ENCODE data around the gene LHX6.
A peak's percentile ranks its signal among the peaks of the same experiment; 100 is the strongest.

LHX6 gene

DNA sequence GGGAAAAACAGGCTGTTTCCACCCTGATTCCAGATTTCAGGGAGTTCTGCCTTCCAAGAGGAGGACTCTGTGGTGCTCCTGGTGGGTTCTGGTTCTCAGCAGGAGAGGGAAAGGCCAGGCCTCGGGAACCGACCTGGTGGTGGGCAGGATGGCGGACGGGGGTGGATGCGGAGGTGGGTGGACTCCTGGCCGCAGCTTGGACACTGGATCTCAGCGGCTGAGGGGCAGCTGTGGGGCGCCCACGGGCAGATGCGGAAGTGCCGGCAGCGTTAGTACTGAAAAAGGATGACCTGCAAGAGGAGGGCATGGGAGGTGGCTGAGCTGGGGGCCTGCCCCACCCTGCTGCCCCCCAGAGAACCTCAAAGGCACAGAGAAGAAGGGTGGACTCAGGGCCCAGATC is 24.3 kb downstream of the LHX6 start:
- Mint-ChIP-seq H3K27me3 (ENCODE audit: low read depth) (peaks cover 53% of the 10 kb centered on the region), H3K4me1 (peaks cover 43% of the 10 kb centered on the region), H3K36me3 (ENCODE audit: low read depth) (no peaks in the 10 kb centered on the region), H3K9me3 (no peaks in the 10 kb centered on the region), H3K4me3 (no peak overlapping the region), H3K27ac (peak overlapping the region; percentile 64 to 92 (median 72))
- TF ChIP-seq, protein P1, sequence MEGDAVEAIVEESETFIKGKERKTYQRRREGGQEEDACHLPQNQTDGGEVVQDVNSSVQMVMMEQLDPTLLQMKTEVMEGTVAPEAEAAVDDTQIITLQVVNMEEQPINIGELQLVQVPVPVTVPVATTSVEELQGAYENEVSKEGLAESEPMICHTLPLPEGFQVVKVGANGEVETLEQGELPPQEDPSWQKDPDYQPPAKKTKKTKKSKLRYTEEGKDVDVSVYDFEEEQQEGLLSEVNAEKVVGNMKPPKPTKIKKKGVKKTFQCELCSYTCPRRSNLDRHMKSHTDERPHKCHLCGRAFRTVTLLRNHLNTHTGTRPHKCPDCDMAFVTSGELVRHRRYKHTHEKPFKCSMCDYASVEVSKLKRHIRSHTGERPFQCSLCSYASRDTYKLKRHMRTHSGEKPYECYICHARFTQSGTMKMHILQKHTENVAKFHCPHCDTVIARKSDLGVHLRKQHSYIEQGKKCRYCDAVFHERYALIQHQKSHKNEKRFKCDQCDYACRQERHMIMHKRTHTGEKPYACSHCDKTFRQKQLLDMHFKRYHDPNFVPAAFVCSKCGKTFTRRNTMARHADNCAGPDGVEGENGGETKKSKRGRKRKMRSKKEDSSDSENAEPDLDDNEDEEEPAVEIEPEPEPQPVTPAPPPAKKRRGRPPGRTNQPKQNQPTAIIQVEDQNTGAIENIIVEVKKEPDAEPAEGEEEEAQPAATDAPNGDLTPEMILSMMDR (IDR thresholded peaks at IDR 0.05; ENCODE audit: unreplicated experiment in 3 of 3) = no peak

DNA sequence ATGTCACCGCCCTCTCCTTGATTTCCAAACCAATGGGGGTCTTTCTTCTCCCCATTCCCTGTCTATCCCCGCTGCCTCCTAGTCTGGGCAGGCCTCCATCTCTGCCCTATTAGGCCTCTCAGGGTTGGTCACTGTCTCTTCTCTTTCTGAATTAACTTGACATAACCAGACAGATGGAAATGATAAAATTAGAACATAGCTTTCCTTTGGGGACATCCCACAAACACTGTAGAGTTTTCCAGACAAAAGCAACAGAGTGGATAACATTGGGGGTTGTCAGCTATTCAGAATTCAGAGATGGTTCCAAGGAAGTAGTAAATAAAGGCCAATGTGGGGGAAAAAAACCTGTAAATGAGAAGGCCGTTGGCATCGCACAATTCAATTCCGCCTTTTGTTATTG is 24.7 kb downstream of the LHX6 start:
- Mint-ChIP-seq H3K4me1 (peaks cover 46% of the 10 kb centered on the region), H3K36me3 (ENCODE audit: low read depth) (no peaks in the 10 kb centered on the region), H3K27ac (peak overlapping the region; percentile 64 to 92 (median 72)), H3K27me3 (ENCODE audit: low read depth) (peaks cover 48% of the 10 kb centered on the region), H3K9me3 (no peaks in the 10 kb centered on the region), H3K4me3 (peak overlapping the region in 1 of 3 experiments; percentile 57)
- TF ChIP-seq, protein P1 (IDR thresholded peaks at IDR 0.05; ENCODE audit: unreplicated experiment in 3 of 3) = no peak

DNA sequence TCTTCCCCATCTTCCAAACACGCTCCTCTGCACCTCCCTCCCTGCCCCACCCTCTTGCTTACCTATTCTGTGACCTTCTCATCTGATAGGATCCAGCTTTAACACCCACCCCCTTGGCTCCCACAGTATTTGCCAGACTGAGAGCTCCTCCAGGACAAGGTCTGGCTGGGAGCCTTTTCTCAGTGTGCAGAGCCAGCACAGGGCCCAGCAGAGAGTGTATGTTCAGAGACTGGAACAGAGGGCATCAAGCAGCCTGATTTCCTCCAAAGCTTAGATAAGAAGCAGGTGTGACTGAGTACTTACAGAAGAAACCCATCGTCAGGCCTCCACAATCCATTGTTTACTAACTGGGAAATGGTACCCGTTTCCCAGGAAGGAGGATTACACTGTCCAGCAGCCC is 26.6 kb downstream of the LHX6 start:
- no peaks in the 10 kb centered on the region for H3K36me3 Mint-ChIP-seq (ENCODE audit: low read depth)
- peaks cover 35% of the 10 kb centered on the region for H3K27me3 Mint-ChIP-seq (ENCODE audit: low read depth)
- H3K4me1 Mint-ChIP-seq = peaks cover 56% of the 10 kb centered on the region
- TF ChIP-seq, protein P1 (IDR thresholded peaks at IDR 0.05; ENCODE audit: unreplicated experiment in 3 of 3) = no peak
- no peak overlapping the region for H3K27ac Mint-ChIP-seq
- H3K9me3 Mint-ChIP-seq = no peaks in the 10 kb centered on the region
- no peak overlapping the region for H3K4me3 Mint-ChIP-seq

DNA sequence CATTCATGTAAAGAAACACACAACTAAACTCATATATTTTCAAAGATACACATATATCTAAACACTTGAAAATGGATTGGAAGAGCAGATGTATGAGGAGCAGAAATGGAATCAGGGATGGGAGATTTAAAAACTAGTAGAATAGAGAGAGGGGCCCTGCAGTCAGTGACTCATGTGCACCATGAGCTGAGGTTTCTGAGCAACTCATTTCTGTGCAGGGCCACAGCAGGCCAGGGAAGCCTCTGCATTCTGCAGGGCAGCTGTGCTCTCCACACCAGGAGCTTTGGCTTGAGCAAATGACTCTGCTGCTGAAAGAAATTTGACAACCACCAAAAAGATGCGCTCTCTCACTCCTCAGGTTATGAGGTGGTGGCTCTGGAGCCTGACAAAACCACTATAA is 27.1 kb downstream of the LHX6 start:
- Mint-ChIP-seq H3K36me3 (ENCODE audit: low read depth) (no peaks in the 10 kb centered on the region), H3K4me3 (no peak overlapping the region), H3K27me3 (ENCODE audit: low read depth) (peaks cover 34% of the 10 kb centered on the region), H3K27ac (peak overlapping the region in 1 of 3 experiments; percentile 0), H3K4me1 (peaks cover 51% of the 10 kb centered on the region), H3K9me3 (no peaks in the 10 kb centered on the region)
- TF ChIP-seq, protein P1 (IDR thresholded peaks at IDR 0.05; ENCODE audit: unreplicated experiment in 3 of 3) = no peak

DNA sequence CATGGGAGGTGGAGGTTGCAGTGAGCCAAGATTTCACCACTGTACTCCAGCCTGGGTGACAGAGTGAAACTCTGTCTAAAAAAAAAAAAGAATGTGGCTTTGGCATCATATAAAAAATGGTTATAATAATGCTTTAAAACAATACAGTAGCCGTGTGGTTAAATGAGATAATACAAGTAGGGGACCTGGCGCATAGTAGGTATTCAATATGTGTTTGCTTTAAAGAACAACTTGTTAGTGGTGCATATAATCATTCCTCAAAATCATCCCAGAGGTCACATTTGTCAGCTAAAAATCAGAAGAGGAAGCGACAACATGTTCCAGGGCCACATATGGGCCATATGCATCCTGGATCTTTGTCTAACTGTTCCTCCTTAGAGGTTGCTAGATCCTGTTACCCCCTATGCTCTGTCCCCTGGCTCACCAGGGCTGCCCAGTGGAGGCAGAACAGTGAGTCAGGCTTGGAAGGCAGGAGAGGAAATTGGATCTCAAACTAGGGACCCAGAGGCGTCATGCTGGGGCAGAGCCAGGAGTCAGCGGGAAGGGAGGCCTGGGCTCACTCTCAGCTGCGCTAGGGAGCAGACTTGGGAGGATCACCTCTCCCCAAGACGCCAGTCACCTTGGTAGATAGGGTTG is 27.7 kb downstream of the LHX6 start:
- Mint-ChIP-seq H3K4me1 (peaks cover 46% of the 10 kb centered on the region), H3K27me3 (ENCODE audit: low read depth) (peaks cover 29% of the 10 kb centered on the region), H3K36me3 (ENCODE audit: low read depth) (no peaks in the 10 kb centered on the region), H3K9me3 (no peaks in the 10 kb centered on the region), H3K4me3 (no peak overlapping the region), H3K27ac (peak overlapping the region in 1 of 3 experiments; percentile 0)
- TF ChIP-seq, protein P1 (IDR thresholded peaks at IDR 0.05; ENCODE audit: unreplicated experiment in 3 of 3) = no peak

DNA sequence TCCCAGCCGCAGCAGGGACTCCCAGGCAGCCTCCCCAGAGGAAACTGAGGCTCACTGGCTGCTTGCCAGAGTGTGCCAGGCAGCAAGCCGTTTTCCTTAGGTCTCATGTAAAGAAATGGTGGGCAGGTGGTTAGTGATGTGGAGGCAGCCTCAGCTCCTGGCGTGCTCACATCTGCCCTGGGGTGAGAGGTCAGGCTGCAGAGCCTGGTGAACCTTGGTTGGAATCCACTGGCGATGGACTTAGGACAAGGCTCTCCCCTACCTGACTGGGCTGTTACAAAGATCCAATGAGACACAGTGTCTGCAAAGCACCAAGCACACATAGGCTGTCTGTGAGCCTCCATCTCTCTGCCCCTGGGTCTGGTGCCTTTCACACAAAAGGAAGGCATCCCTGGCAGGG is 30.9 kb downstream of the LHX6 start:
- Mint-ChIP-seq H3K4me3 (no peak overlapping the region), H3K36me3 (ENCODE audit: low read depth) (no peaks in the 10 kb centered on the region), H3K4me1 (peaks cover 33% of the 10 kb centered on the region), H3K9me3 (no peaks in the 10 kb centered on the region), H3K27me3 (ENCODE audit: low read depth) (peaks cover 22% of the 10 kb centered on the region), H3K27ac (peak overlapping the region in 1 of 3 experiments; percentile 27)
- TF ChIP-seq, protein P1 (IDR thresholded peaks at IDR 0.05; ENCODE audit: unreplicated experiment in 3 of 3) = no peak

Data from nephron (organoid).